Caco-2 (cell line): Measurements from ENCODE around the gene SPEM1. TPM values are rescaled to one million over a fixed set of nuclear protein-coding genes. Genes with fewer than 3 reads are reported as not detected.

ENCODE experiments used
- BruUV-seq: library from RNA; stranded (reverse); fragments of 400-500 nt; replicated peaks from 2 replicates; lab custom pipeline; 2021; lab: Mats Ljungman, UMichigan
- CTCF ChIA-PET: fragments of 300-600 bp; sonication (Branson Sonifier 250); formaldehyde crosslinking; loops from one replicate; lab custom pipeline; 2022; ENCODE audit warnings: antibody characterized with exemption; lab: Charles Lee
- POLR2A ChIA-PET: fragments of 300-600 bp; sonication (Branson Sonifier 250); formaldehyde crosslinking; loops from one replicate; lab custom pipeline; 2022; ENCODE audit warnings: antibody characterized with exemption; lab: Charles Lee
- DNase-seq, 2 experiments: peaks; one replicate each; pipeline versions ENCODE4 v3.0.0 to v3.0.0-alpha.2; 2020 to 2022
- H3K27me3 ChIP-seq: replicated peaks from 2 replicates; pipeline ENCODE4 v1.6.0; 2011; ENCODE audit warnings: low read length; ENCODE audit not compliant: control insufficient read depth, insufficient read depth
- H3K36me3 ChIP-seq: 2 replicates; pipeline ENCODE4 v1.5.1; 2011; ENCODE audit warnings: low read length; ENCODE audit not compliant: control insufficient read depth, insufficient read depth
- H3K4me1 ChIP-seq: fragments of 250-450 bp; sonication (Bioruptor Pico); 2 replicates; pipeline ENCODE4 v1.5.1; 2020; ENCODE audit warnings: mild to moderate bottlenecking
- H3K4me3 ChIP-seq: 2 replicates; pipeline ENCODE4 v1.5.1; 2011; ENCODE audit warnings: low read depth, mild to moderate bottlenecking, control low read depth, low read length
- H3K9me3 ChIP-seq: fragments of 250-450 bp; sonication (Bioruptor Pico); 2 replicates; pipeline ENCODE4 v1.5.1; 2020; ENCODE audit warnings: mild to moderate bottlenecking, moderate library complexity
- H3K27ac Mint-ChIP-seq: one replicate; pipeline ENCODE4 v1.8.0; 2022; ENCODE audit warnings: mixed read lengths; ENCODE audit not compliant: unreplicated experiment
- H3K27me3 Mint-ChIP-seq: one replicate; pipeline ENCODE4 v1.8.0; 2022; ENCODE audit warnings: mixed read lengths; ENCODE audit not compliant: insufficient read depth, unreplicated experiment
- H3K36me3 Mint-ChIP-seq: one replicate; pipeline ENCODE4 v1.8.0; 2022; ENCODE audit warnings: mild to moderate bottlenecking, mixed read lengths; ENCODE audit not compliant: insufficient read depth, unreplicated experiment
- H3K4me1 Mint-ChIP-seq: one replicate; pipeline ENCODE4 v1.8.0; 2022; ENCODE audit warnings: low read depth, mixed read lengths; ENCODE audit not compliant: unreplicated experiment
- H3K4me3 Mint-ChIP-seq: one replicate; pipeline ENCODE4 v1.8.0; 2022; ENCODE audit warnings: mild to moderate bottlenecking, moderate library complexity, mixed read lengths; ENCODE audit not compliant: unreplicated experiment
- H3K9me3 Mint-ChIP-seq: one replicate; pipeline ENCODE4 v1.8.0; 2022; ENCODE audit warnings: mixed read lengths; ENCODE audit not compliant: unreplicated experiment
- CTCF ChIP-seq, 2 experiments: fragments of 200-600 bp in 1 of 2; IDR thresholded peaks; 1 replicate in 1 of 2; 2 replicates in 1 of 2; pipeline versions ENCODE4 v1.5.1 to v1.8.0; 2011 to 2022; ENCODE audit warnings: antibody characterized with exemption in 1 of 2, control low read depth in 1 of 2, inconsistent platforms in 1 of 2, low read depth in 1 of 2, low read length in 1 of 2, mild to moderate bottlenecking in 1 of 2, moderate library complexity in 1 of 2; ENCODE audit not compliant: insufficient read depth in 1 of 2, severe bottlenecking in 1 of 2, unreplicated experiment in 1 of 2
- intact Hi-C: fragments of 100-400 bp; cut with micrococcal nuclease; formaldehyde crosslinking; loops from one replicate; pipeline ENCODE4 v1.10.0; 2022; ENCODE audit not compliant: unreplicated experiment
- total RNA-seq: library from RNA; stranded (reverse); gene quantifications from 2 replicates; pipeline ENCODE4 v1.2.3, GENCODE V29; 2022

The SPEM1 gene
- total RNA-seq, 1 experiment from 2014 or later = 0.52 TPM

- no peaks in the 10 kb centered on the region for H3K9me3 Mint-ChIP-seq
- H3K4me3 Mint-ChIP-seq = no peak overlapping the region
- no peaks in the 10 kb centered on the region for H3K4me1 Mint-ChIP-seq
- intact Hi-C loops = no loop called here
- no peaks in the 10 kb centered on the region for H3K27me3 Mint-ChIP-seq
- Histone ChIP-seq H3K27me3 (no peaks in the 10 kb centered on the region), H3K36me3 (no peaks in the 10 kb centered on the region), H3K4me1 (no peaks in the 10 kb centered on the region), H3K4me3 (no peak overlapping the region), H3K9me3 (no peaks in the 10 kb centered on the region)
- TF ChIP-seq CTCF (IDR thresholded peaks at IDR 0.05; ENCODE audit: insufficient read depth in 1 of 2, low read depth in 1 of 2, low read length in 1 of 2, severe bottlenecking in 1 of 2, unreplicated experiment in 1 of 2) = no peak
- BruUV-seq = no TSS peak
- ChIA-PET POLR2A (no interaction called here), CTCF (no interaction called here)
- H3K36me3 Mint-ChIP-seq = no peaks in the 10 kb centered on the region
- no peak for DNase-seq
- H3K27ac Mint-ChIP-seq = no peak overlapping the region
Observed at GRCh38 chr17:7427549-7427948, 7.4 kb downstream of the SPEM1 start.

GRCh38 chr17:7428557-7428956, 8.4 kb downstream of the SPEM1 start, which contains the start of gene SPEM3:
Gene SPEM3 (plus strand): TSS chr17:7428857. CDS start chr17:7428903, 46 bp downstream.
- H3K4me3 ChIP-seq = no peak within 1 kb of the TSS
- H3K36me3 Mint-ChIP-seq = no peaks in the 10 kb centered on the region
- no peaks in the 10 kb centered on the region for H3K27me3 ChIP-seq
- H3K36me3 ChIP-seq = no peaks in the 10 kb centered on the region
- TF ChIP-seq CTCF (IDR thresholded peaks at IDR 0.05; ENCODE audit: insufficient read depth in 1 of 2, low read depth in 1 of 2, low read length in 1 of 2, severe bottlenecking in 1 of 2, unreplicated experiment in 1 of 2) = no peak
- no peaks in the 10 kb centered on the region for H3K27me3 Mint-ChIP-seq
- no peaks in the 10 kb centered on the region for H3K9me3 ChIP-seq
- ChIA-PET CTCF (no interaction called here), POLR2A (no interaction called here)
- H3K4me3 Mint-ChIP-seq = no peak within 1 kb of the TSS
- no TSS peak for BruUV-seq
- no peaks in the 10 kb centered on the region for H3K9me3 Mint-ChIP-seq
- no peak for DNase-seq
- no peak within 1 kb of the TSS for H3K27ac Mint-ChIP-seq
- no peaks in the 10 kb centered on the region for H3K4me1 ChIP-seq
- H3K4me1 Mint-ChIP-seq = no peaks in the 10 kb centered on the region
- intact Hi-C loops = no loop called here

GRCh38 chr17:7429722-7430121, 9.6 kb downstream of the SPEM1 start:
- Mint-ChIP-seq H3K4me3 (no peak overlapping the region), H3K4me1 (no peaks in the 10 kb centered on the region), H3K36me3 (peaks cover under 1% of the 10 kb centered on the region), H3K27ac (no peak overlapping the region), H3K27me3 (no peaks in the 10 kb centered on the region), H3K9me3 (no peaks in the 10 kb centered on the region)
- no peaks in the 10 kb centered on the region for H3K27me3 ChIP-seq
- no peak for TF ChIP-seq CTCF (IDR thresholded peaks at IDR 0.05; ENCODE audit: insufficient read depth in 1 of 2, low read depth in 1 of 2, low read length in 1 of 2, severe bottlenecking in 1 of 2, unreplicated experiment in 1 of 2)
- intact Hi-C loops = no loop called here
- POLR2A ChIA-PET = no interaction called here
- no TSS peak for BruUV-seq
- no peaks in the 10 kb centered on the region for H3K36me3 ChIP-seq
- DNase-seq = no peak
- no peak overlapping the region for H3K4me3 ChIP-seq
- CTCF ChIA-PET = interaction anchor here (0.6 kb wide), 1 partner anchor 244 kb away, joined by 3 read pairs; no protein-coding TSS in a partner anchor
- H3K4me1 ChIP-seq = no peaks in the 10 kb centered on the region
- no peaks in the 10 kb centered on the region for H3K9me3 ChIP-seq
